Mesenchymal stem cell (in vitro differentiated cells and primary cell): ENCODE data around the gene RO60. TPM values are rescaled to one million over a fixed set of nuclear protein-coding genes. Genes with fewer than 3 reads are reported as not detected.
A peak's percentile ranks its signal among the peaks of the same experiment; 100 is the strongest.

Experiments
- DNase-seq: peaks from one replicate; pipeline ENCODE4 v3.0.0-alpha.2; 2013
- H2AFZ ChIP-seq: one replicate; pipeline ENCODE4 v1.6.1; 2013; ENCODE audit warnings: low read depth, mild to moderate bottlenecking, control low read depth, inconsistent platforms, low read length, moderate library complexity
- H2AK5ac ChIP-seq: 2 replicates; pipeline ENCODE4 v1.6.1; 2013; ENCODE audit warnings: low read length, moderate library complexity, mild to moderate bottlenecking, inconsistent platforms; ENCODE audit not compliant: severe bottlenecking
- H2BK120ac ChIP-seq: one replicate; pipeline ENCODE4 v1.6.1; 2013; ENCODE audit warnings: low read depth, mild to moderate bottlenecking, inconsistent platforms, low read length, moderate library complexity
- H2BK12ac ChIP-seq, 2 experiments: one replicate each; pipeline ENCODE4 v1.6.1; 2013; ENCODE audit warnings: inconsistent platforms in 2 of 2, low read length in 2 of 2, mild to moderate bottlenecking in 2 of 2, moderate library complexity in 2 of 2, control low read depth in 1 of 2
- H2BK15ac ChIP-seq: one replicate; pipeline ENCODE4 v1.6.1; 2013; ENCODE audit warnings: mild to moderate bottlenecking, low read depth, inconsistent platforms; ENCODE audit not compliant: poor library complexity, severe bottlenecking
- H2BK5ac ChIP-seq: 2 replicates; pipeline ENCODE4 v1.6.1; 2013; ENCODE audit warnings: low read depth, mild to moderate bottlenecking, low read length, control low read depth, inconsistent platforms; ENCODE audit not compliant: poor library complexity, severe bottlenecking
- H3K14ac ChIP-seq, 2 experiments: one replicate each; pipeline ENCODE4 v1.6.1; 2013; ENCODE audit warnings: inconsistent platforms in 2 of 2, low read length in 2 of 2, control low read depth in 1 of 2, mild to moderate bottlenecking in 1 of 2, moderate library complexity in 1 of 2
- H3K18ac ChIP-seq, 2 experiments: one replicate each; pipeline ENCODE4 v1.6.1; 2013; ENCODE audit warnings: inconsistent platforms in 2 of 2, low read length in 2 of 2, control low read depth in 1 of 2, low read depth in 1 of 2, mild to moderate bottlenecking in 1 of 2
- H3K23ac ChIP-seq, 2 experiments: one replicate each; pipeline ENCODE4 v1.6.1; 2013; ENCODE audit warnings: inconsistent platforms in 2 of 2, low read length in 2 of 2, mild to moderate bottlenecking in 2 of 2, moderate library complexity in 2 of 2, control low read depth in 1 of 2
- H3K27ac ChIP-seq: 2 replicates; pipeline ENCODE4 v1.5.1; 2013; ENCODE audit warnings: mild to moderate bottlenecking, moderate library complexity, low read length, control low read depth, inconsistent platforms; ENCODE audit not compliant: poor library complexity, severe bottlenecking
- H3K27me3 ChIP-seq, 2 experiments: 2 replicates each; pipeline versions ENCODE4 v1.6.1 to v1.7.0; 2013; ENCODE audit warnings: low read length in 2 of 2, mild to moderate bottlenecking in 2 of 2, moderate library complexity in 2 of 2, control low read depth in 1 of 2, inconsistent platforms in 1 of 2; ENCODE audit not compliant: control insufficient read depth in 1 of 2, insufficient read depth in 1 of 2
- H3K36me3 ChIP-seq, 2 experiments: 2 replicates each; pipeline versions ENCODE4 v1.6.1 to v1.7.0; 2013; ENCODE audit warnings: low read length in 2 of 2, control low read depth in 1 of 2, inconsistent platforms in 1 of 2, low read depth in 1 of 2, mild to moderate bottlenecking in 1 of 2; ENCODE audit not compliant: insufficient read depth in 2 of 2, control insufficient read depth in 1 of 2
- H3K4ac ChIP-seq, 2 experiments: one replicate each; pipeline ENCODE4 v1.6.1; 2013; ENCODE audit warnings: inconsistent platforms in 2 of 2, low read length in 2 of 2, mild to moderate bottlenecking in 2 of 2, moderate library complexity in 2 of 2, control low read depth in 1 of 2, low read depth in 1 of 2
- H3K4me1 ChIP-seq: 2 replicates; pipeline ENCODE4 v1.6.1; 2013; ENCODE audit warnings: low read depth, low read length, control low read depth; ENCODE audit not compliant: control insufficient read depth, insufficient read depth
- H3K4me2 ChIP-seq: 2 replicates; pipeline ENCODE4 v1.6.1; 2013; ENCODE audit warnings: low read length, mild to moderate bottlenecking, inconsistent platforms; ENCODE audit not compliant: poor library complexity, severe bottlenecking
- H3K4me3 ChIP-seq, 2 experiments: 2 replicates each; pipeline versions ENCODE4 v1.5.1 to v1.7.0; 2013; ENCODE audit warnings: low read length in 2 of 2, mild to moderate bottlenecking in 2 of 2, control low read depth in 1 of 2, low read depth in 1 of 2; ENCODE audit not compliant: insufficient read depth in 1 of 2
- H3K79me1 ChIP-seq: replicated peaks from 2 replicates; pipeline ENCODE4 v1.6.1; 2013; ENCODE audit warnings: mild to moderate bottlenecking, control low read depth, low read length, inconsistent platforms; ENCODE audit not compliant: poor library complexity, severe bottlenecking
- H3K9ac ChIP-seq: 2 replicates; pipeline ENCODE4 v1.7.0; 2013; ENCODE audit warnings: mild to moderate bottlenecking, low read length, moderate library complexity
- H3K9me3 ChIP-seq: 2 replicates; pipeline ENCODE4 v1.7.0; 2013; ENCODE audit warnings: mild to moderate bottlenecking, low read length; ENCODE audit not compliant: control insufficient read depth
- H4K8ac ChIP-seq: one replicate; pipeline ENCODE4 v1.6.1; 2013; ENCODE audit warnings: inconsistent platforms, mild to moderate bottlenecking, low read length, moderate library complexity
- H4K91ac ChIP-seq: one replicate; pipeline ENCODE4 v1.6.1; 2013; ENCODE audit warnings: mild to moderate bottlenecking, low read length, inconsistent platforms
- WGBS: methylation state at CpG from one replicate; pipeline ENCODE4 v1.1.7; 2013; ENCODE audit warnings: mixed read lengths; 5-methylcytosine and 5-hydroxymethylcytosine counted together
- polyA plus RNA-seq, 2 experiments: library from polyadenylated mRNA; stranded (reverse); fragments of 200-250 nt; gene quantifications; one replicate each; pipeline ENCODE4 v1.2.3, GENCODE V29; 2013

Gene RO60
- 31.3 TPM for polyA plus RNA-seq (2013, experiment 1 of 2)
- polyA plus RNA-seq (2013, experiment 2 of 2): 28.6 TPM

- Histone ChIP-seq H3K18ac (peak within 1 kb of the TSS; percentile 92 to 97), H3K27me3 (no peaks in the 10 kb centered on the region), H3K36me3 (no peaks in the 10 kb centered on the region), H3K27ac (peak within 1 kb of the TSS; percentile 97), H3K9ac (peak within 1 kb of the TSS; percentile 99), H3K9me3 (no peaks in the 10 kb centered on the region), H3K79me1 (peaks cover 4% of the 10 kb centered on the region), H2BK15ac (peak within 1 kb of the TSS; percentile 87), H3K14ac (peak within 1 kb of the TSS in 1 of 2 experiments; percentile 91), H3K4me1 (peaks cover 4% of the 10 kb centered on the region), H3K4me2 (peak within 1 kb of the TSS; percentile 77), H2BK12ac (peak within 1 kb of the TSS in 1 of 2 experiments; percentile 65), H2BK5ac (peak within 1 kb of the TSS; percentile 82), H4K91ac (peak within 1 kb of the TSS; percentile 95), H3K4ac (peak within 1 kb of the TSS; percentile 84 to 96), H3K23ac (peak within 1 kb of the TSS in 1 of 2 experiments; percentile 96), H2AFZ (peak within 1 kb of the TSS; percentile 98), H3K4me3 (peak within 1 kb of the TSS; percentile 86 to 90), H2BK120ac (peak within 1 kb of the TSS; percentile 15), H2AK5ac (no peak within 1 kb of the TSS), H4K8ac (peak within 1 kb of the TSS; percentile 93)
- peak; percentile 99 for DNase-seq
- under 1% methylated on average over 65 of the region's 74 CpGs for WGBS
Measured at GRCh38 chr1:193059282-193060114, at the start of gene RO60, which contains the start of gene UCHL5. RO60 (plus strand) TSS chr1:193059612; CDS start chr1:193069055, 9,443 bp downstream. UCHL5 (minus strand) TSS chr1:193059360; CDS start chr1:193059260, 100 bp downstream.

- no peak overlapping the region for H3K4me3 ChIP-seq
- H2BK12ac ChIP-seq: no peak overlapping the region
- no peak overlapping the region for H3K23ac ChIP-seq
- H2AFZ ChIP-seq: no peak overlapping the region
- H3K27me3 ChIP-seq: no peaks in the 10 kb centered on the region
- H3K27ac ChIP-seq: no peak overlapping the region
- peaks cover 0 to 5% of the 10 kb centered on the region in 2 experiments for H3K36me3 ChIP-seq
- DNase-seq: no peak
- no peaks in the 10 kb centered on the region for H3K4me1 ChIP-seq
- H3K4ac ChIP-seq: no peak overlapping the region
- no peak overlapping the region for H2BK15ac ChIP-seq
- H3K14ac ChIP-seq: no peak overlapping the region
- H3K9ac ChIP-seq: no peak overlapping the region
- no peak overlapping the region for H2BK120ac ChIP-seq
- no peak overlapping the region for H4K91ac ChIP-seq
- H4K8ac ChIP-seq: no peak overlapping the region
- no peaks in the 10 kb centered on the region for H3K9me3 ChIP-seq
- no peak overlapping the region for H2AK5ac ChIP-seq
- no peak overlapping the region for H3K4me2 ChIP-seq
- no peaks in the 10 kb centered on the region for H3K79me1 ChIP-seq
- H2BK5ac ChIP-seq: no peak overlapping the region
- no CpG with 5 or more reads among the region's 1 CpG for WGBS
- H3K18ac ChIP-seq: no peak overlapping the region
Measured at GRCh38 chr1:193011406-193011805, 48.0 kb upstream of the RO60 start.

GRCh38 chr1:193013005-193013404, 46.4 kb upstream of the RO60 start:
- no peak overlapping the region for H2AK5ac ChIP-seq
- peak; percentile 29 for DNase-seq
- H3K4ac ChIP-seq: no peak overlapping the region
- H3K9me3 ChIP-seq: no peaks in the 10 kb centered on the region
- no peaks in the 10 kb centered on the region for H3K4me1 ChIP-seq
- 90% methylated on average over 1 of the region's 2 CpGs for WGBS
- H2AFZ ChIP-seq: no peak overlapping the region
- no peak overlapping the region for H3K4me2 ChIP-seq
- no peak overlapping the region for H2BK12ac ChIP-seq
- no peak overlapping the region for H3K27ac ChIP-seq
- H3K79me1 ChIP-seq: no peaks in the 10 kb centered on the region
- no peaks in the 10 kb centered on the region for H3K27me3 ChIP-seq
- no peak overlapping the region for H2BK5ac ChIP-seq
- no peak overlapping the region for H3K4me3 ChIP-seq
- peak overlapping the region; percentile 59 for H3K9ac ChIP-seq
- no peak overlapping the region for H2BK120ac ChIP-seq
- H3K14ac ChIP-seq: no peak overlapping the region
- no peak overlapping the region for H4K8ac ChIP-seq
- no peak overlapping the region for H2BK15ac ChIP-seq
- no peak overlapping the region for H3K23ac ChIP-seq
- H4K91ac ChIP-seq: no peak overlapping the region
- peaks cover 0 to 10% of the 10 kb centered on the region in 2 experiments for H3K36me3 ChIP-seq
- H3K18ac ChIP-seq: no peak overlapping the region

GRCh38 chr1:193013707-193014106, 45.7 kb upstream of the RO60 start:
- H2BK5ac ChIP-seq: no peak overlapping the region
- H3K36me3 ChIP-seq: peaks cover 0 to 10% of the 10 kb centered on the region in 2 experiments
- H2AFZ ChIP-seq: no peak overlapping the region
- no peaks in the 10 kb centered on the region for H3K9me3 ChIP-seq
- peak overlapping the region; percentile 74 for H2AK5ac ChIP-seq
- H3K18ac ChIP-seq: no peak overlapping the region
- WGBS: 92% methylated on average over 4 of the region's 7 CpGs
- H2BK120ac ChIP-seq: no peak overlapping the region
- no peak overlapping the region for H3K4ac ChIP-seq
- no peak overlapping the region for H3K14ac ChIP-seq
- H3K27me3 ChIP-seq: no peaks in the 10 kb centered on the region
- no peaks in the 10 kb centered on the region for H3K4me1 ChIP-seq
- H3K4me2 ChIP-seq: no peak overlapping the region
- no peak overlapping the region for H3K27ac ChIP-seq
- H3K23ac ChIP-seq: no peak overlapping the region
- no peak overlapping the region for H4K91ac ChIP-seq
- no peak overlapping the region for H4K8ac ChIP-seq
- no peaks in the 10 kb centered on the region for H3K79me1 ChIP-seq
- H2BK12ac ChIP-seq: no peak overlapping the region
- H3K9ac ChIP-seq: peak overlapping the region; percentile 59
- no peak for DNase-seq
- no peak overlapping the region for H3K4me3 ChIP-seq
- no peak overlapping the region for H2BK15ac ChIP-seq
